Esophagus squamous epithelium (tissue), 5 donors: ENCODE data around the gene SDK2. TPM values are rescaled to one million over a fixed set of nuclear protein-coding genes. Genes with fewer than 3 reads are reported as not detected.
"Not testable (repeated sequence)": the region's sequence is repeated elsewhere in the genome, so short reads cannot be mapped to it uniquely, and the experiment has no call there.

Source experiments
- DNase-seq: peaks from one replicate; lab custom pipeline; 2025; lab: John Stamatoyannopoulos, UW
- H3K27ac ChIP-seq, 4 donors: fragments of 200-600 bp; sonication (generic); one replicate each; pipeline ENCODE4 v1.5.1; 2016 to 2019; ENCODE audit warnings: mild to moderate bottlenecking in 1 of 4
- H3K27me3 ChIP-seq, 4 donors: fragments of 200-600 bp; sonication (generic); 1 replicate in 3 of 4; 2 replicates in 1 of 4; pipeline versions ENCODE4 v1.5.1 to v1.6.0; 2017 to 2021; ENCODE audit warnings: antibody characterized with exemption in 1 of 4
- H3K36me3 ChIP-seq, 3 donors: fragments of 200-600 bp; sonication (generic); one replicate each; pipeline ENCODE4 v1.5.1; 2016 to 2019
- H3K4me1 ChIP-seq, 3 donors: fragments of 200-600 bp; sonication (generic); one replicate each; pipeline ENCODE4 v1.5.1; 2017 to 2019
- H3K4me3 ChIP-seq, 4 donors: fragments of 200-600 bp; sonication (generic); 1 replicate in 3 of 4; 2 replicates in 1 of 4; pipeline ENCODE4 v1.5.1; 2016 to 2019; ENCODE audit warnings: mild to moderate bottlenecking in 2 of 4, moderate library complexity in 1 of 4
- H3K9me3 ChIP-seq, 3 donors: fragments of 200-600 bp; sonication (generic); one replicate each; pipeline ENCODE4 v1.5.1; 2016 to 2019
- POLR2A ChIP-seq, 4 donors: fragments of 450-650 bp; IDR thresholded peaks; one replicate each; pipeline ENCODE4 v1.6.1; 2017; ENCODE audit warnings: antibody characterized with exemption in 4 of 4, mild to moderate bottlenecking in 4 of 4, moderate library complexity in 3 of 4
- WGBS, 2 donors: methylation state at CpG; one replicate each; pipeline ENCODE4 v1.1.5; 2018; 5-methylcytosine and 5-hydroxymethylcytosine counted together
- intact Hi-C: fragments of 100-400 bp; cut with DNase I; formaldehyde crosslinking; loops from one replicate; pipeline ENCODE4 v1.15.0; 2022
- total RNA-seq, 4 donors: library from RNA; depleted of rRNA; stranded (reverse); fragments of >200 nt; gene quantifications; one replicate each; pipeline ENCODE4 v1.1.0, GENCODE V29; 2016
- TF ChIP-seq, protein P1 (sequence below), 6 experiments: fragments of 450-650 bp in 4 of 6; fragments of 200-600 bp in 2 of 6; sonication (generic) in 2 of 6; IDR thresholded peaks; one replicate each; pipeline ENCODE4 v1.5.1; 2016 to 2019; ENCODE audit warnings: antibody characterized with exemption in 6 of 6, mild to moderate bottlenecking in 4 of 6, moderate library complexity in 4 of 6
- donor health status: DM: yes; HTN: yes; CAD: no.

SDK2 gene
- total RNA-seq, 4 donors from 2014 or later: 1.7 to 5.5 (median 2.4) TPM

DNA sequence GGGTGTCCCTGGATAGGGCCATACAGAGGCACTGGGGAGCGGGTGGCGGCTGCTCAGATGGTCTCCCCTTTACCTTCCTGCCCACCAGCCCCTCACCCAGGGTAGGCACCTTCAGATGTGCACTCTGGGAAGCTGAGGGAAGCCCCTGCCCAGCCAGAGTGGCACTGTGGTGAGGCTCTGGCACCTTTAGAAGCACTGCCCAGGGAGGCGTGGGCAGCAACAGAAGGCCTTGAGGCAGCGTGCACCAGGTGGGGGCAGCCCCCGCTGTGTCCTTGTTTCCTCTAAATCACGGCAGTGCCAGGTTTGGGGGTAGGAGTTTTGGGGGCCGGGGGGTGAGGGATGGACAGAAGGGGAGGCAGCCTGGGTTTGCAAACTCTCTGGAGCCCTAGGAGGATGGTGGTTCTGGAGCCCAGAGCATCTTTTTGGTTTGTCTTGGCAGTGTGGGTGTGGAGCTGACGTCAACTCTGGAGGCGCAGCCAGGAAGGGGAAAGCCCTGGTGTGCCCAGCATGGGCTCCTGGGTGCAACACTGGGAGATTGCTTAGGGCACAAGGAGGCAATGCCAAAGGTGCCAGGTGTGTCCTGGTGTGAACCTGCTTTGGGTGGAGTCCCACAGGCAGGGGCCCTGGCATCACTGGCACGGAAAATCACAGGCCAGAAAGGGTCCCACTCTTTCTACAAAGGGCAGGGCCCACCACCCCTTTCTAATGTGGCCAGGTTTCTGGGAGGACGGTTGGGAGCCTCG, 309.3 kb downstream of the SDK2 start:
- Histone ChIP-seq H3K27ac (peak overlapping the region; percentile 75 to 92 (median 88)), H3K9me3 (no peaks in the 10 kb centered on the region), H3K4me3 (no peak overlapping the region), H3K36me3 (no peaks in the 10 kb centered on the region), H3K4me1 (peaks cover 12 to 64% (median 40%) of the 10 kb centered on the region in 3 donors), H3K27me3 (no peaks in the 10 kb centered on the region)
- no peak for TF ChIP-seq POLR2A (IDR thresholded peaks at IDR 0.05)
- TF ChIP-seq, protein P1, sequence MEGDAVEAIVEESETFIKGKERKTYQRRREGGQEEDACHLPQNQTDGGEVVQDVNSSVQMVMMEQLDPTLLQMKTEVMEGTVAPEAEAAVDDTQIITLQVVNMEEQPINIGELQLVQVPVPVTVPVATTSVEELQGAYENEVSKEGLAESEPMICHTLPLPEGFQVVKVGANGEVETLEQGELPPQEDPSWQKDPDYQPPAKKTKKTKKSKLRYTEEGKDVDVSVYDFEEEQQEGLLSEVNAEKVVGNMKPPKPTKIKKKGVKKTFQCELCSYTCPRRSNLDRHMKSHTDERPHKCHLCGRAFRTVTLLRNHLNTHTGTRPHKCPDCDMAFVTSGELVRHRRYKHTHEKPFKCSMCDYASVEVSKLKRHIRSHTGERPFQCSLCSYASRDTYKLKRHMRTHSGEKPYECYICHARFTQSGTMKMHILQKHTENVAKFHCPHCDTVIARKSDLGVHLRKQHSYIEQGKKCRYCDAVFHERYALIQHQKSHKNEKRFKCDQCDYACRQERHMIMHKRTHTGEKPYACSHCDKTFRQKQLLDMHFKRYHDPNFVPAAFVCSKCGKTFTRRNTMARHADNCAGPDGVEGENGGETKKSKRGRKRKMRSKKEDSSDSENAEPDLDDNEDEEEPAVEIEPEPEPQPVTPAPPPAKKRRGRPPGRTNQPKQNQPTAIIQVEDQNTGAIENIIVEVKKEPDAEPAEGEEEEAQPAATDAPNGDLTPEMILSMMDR (IDR thresholded peaks at IDR 0.05): no peak
- 44% methylated on average over 9 of the region's 12 CpGs; no CpG with 5 or more reads in 1 of the 2 donors for WGBS, 2 donors
- intact Hi-C loops: no loop called here
- no peak for DNase-seq

DNA sequence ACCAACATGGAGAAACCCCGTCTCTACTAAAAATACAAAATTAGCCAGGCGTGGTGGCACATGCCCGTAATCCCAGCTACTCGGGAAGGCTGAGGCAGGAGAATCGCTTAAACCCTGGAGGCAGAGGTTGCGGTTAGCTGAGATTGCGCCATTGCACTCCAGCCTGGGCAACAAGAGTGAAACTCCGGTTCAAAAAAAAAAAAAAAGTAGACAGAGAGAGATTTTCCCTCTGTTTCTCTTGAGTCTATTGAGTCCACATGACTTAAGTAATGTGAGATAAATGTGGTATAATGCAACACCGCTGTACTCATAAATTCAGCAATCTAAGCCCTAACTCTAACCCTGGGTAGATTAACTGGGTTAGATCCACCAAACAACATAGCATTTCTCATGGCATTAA, 310.8 kb downstream of the SDK2 start:
- DNase-seq, H3K27me3 ChIP-seq, H3K4me3 ChIP-seq, H3K9me3 ChIP-seq, H3K36me3 ChIP-seq, intact Hi-C loops: not testable (repeated sequence)
- H3K27ac ChIP-seq: peak overlapping the region; percentile 15 to 92 (median 69)
- peaks cover 7 to 52% (median 26%) of the 10 kb centered on the region in 3 donors for H3K4me1 ChIP-seq
- WGBS, 2 donors: 35 to 61% methylated on average over 9 of the region's 9 CpGs

DNA sequence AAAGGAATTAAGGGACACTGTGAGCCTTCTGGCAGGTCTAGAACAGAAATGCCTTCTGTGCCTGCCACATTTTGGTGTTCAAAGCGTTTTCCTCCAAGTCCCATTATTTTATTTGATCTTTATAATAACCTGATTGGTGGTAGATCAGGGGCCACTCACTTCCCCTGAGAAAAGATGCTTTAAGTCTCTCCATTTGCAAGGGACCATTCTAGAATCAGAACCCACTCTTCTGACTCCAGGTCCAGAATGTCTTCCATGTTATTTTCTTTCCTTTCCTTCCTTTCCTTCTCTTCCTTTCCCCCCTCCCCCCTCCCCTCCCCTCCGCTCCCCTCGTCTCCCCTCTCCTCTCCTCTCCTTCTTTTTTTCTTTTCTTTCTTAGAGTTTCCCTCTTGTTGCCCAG, 313.2 kb downstream of the SDK2 start:
- H3K4me3 ChIP-seq: no peak overlapping the region
- DNase-seq: no peak
- H3K27ac ChIP-seq: no peak overlapping the region
- 40 to 68% methylated on average over 3 of the region's 3 CpGs for WGBS, 2 donors
- no peaks in the 10 kb centered on the region for H3K36me3 ChIP-seq
- peaks cover 7 to 29% (median 17%) of the 10 kb centered on the region in 3 donors for H3K4me1 ChIP-seq
- TF ChIP-seq POLR2A (IDR thresholded peaks at IDR 0.05): no peak
- TF ChIP-seq, protein P1 (IDR thresholded peaks at IDR 0.05): no peak
- no peaks in the 10 kb centered on the region for H3K27me3 ChIP-seq
- H3K9me3 ChIP-seq: no peaks in the 10 kb centered on the region
- intact Hi-C loops: no loop called here

DNA sequence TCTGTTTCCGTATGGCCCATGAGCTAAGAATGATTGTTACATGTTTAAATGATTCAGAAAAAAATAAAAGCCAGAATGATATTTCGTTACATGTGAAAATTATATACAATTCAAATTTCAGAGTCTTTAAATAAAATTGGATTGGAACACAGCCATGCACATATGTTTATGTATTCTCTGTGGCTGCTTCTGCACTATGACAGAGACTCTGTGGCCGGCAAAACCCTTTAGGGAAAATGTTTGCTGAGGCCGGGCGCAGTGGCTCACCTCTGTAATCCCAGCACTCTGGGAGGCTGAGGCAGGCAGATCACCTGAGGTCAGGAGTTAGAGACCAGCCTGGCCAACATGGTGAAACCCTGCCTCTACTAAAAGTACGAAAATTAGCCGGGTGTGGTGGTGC, 316.6 kb downstream of the SDK2 start:
- DNase-seq: no peak
- Histone ChIP-seq H3K4me1 (peaks cover 0 to 26% (median 22%) of the 10 kb centered on the region in 3 donors), H3K27ac (no peak overlapping the region), H3K9me3 (no peaks in the 10 kb centered on the region), H3K36me3 (no peaks in the 10 kb centered on the region), H3K27me3 (peaks cover 0 to 12% (median 0%) of the 10 kb centered on the region in 4 donors), H3K4me3 (no peak overlapping the region)
- TF ChIP-seq, protein P1 (IDR thresholded peaks at IDR 0.05): no peak
- no peak for TF ChIP-seq POLR2A (IDR thresholded peaks at IDR 0.05)
- 76 to 80% methylated on average over 7 of the region's 7 CpGs for WGBS, 2 donors
- intact Hi-C loops: no loop called here

DNA sequence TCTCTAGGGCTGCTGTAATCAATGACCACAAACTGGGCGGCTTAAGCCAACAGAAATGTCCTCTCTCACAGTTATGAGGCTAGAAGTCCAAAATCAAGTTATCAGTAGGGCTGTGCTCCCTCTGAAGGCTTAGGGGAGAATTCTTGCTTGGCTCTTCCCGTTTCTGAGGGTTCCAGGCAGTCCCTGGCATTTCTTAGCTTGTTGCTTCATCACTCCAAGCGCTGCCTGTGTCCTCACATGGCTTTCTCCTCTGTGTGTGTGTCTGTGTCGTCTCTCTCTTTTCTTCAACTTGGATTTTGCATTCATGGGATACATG, 318.8 kb downstream of the SDK2 start:
- WGBS, 2 donors: 37 to 48% methylated on average over 4 of the region's 4 CpGs
- no peaks in the 10 kb centered on the region for H3K9me3 ChIP-seq
- intact Hi-C loops: no loop called here
- H3K4me1 ChIP-seq: peaks cover 0 to 44% (median 22%) of the 10 kb centered on the region in 3 donors
- H3K36me3 ChIP-seq: no peaks in the 10 kb centered on the region
- peaks cover 0 to 12% (median 0%) of the 10 kb centered on the region in 4 donors for H3K27me3 ChIP-seq
- H3K4me3 ChIP-seq: no peak overlapping the region
- peak overlapping the region in 2 of 4 donors; percentile 14 to 65 for H3K27ac ChIP-seq
- no peak for DNase-seq
- TF ChIP-seq, protein P1 (IDR thresholded peaks at IDR 0.05): peak in 1 of 6 experiments; percentile 6
- no peak for TF ChIP-seq POLR2A (IDR thresholded peaks at IDR 0.05)
